ENCODE measurements around the gene SYT5.

Gene SYT5

DNA sequence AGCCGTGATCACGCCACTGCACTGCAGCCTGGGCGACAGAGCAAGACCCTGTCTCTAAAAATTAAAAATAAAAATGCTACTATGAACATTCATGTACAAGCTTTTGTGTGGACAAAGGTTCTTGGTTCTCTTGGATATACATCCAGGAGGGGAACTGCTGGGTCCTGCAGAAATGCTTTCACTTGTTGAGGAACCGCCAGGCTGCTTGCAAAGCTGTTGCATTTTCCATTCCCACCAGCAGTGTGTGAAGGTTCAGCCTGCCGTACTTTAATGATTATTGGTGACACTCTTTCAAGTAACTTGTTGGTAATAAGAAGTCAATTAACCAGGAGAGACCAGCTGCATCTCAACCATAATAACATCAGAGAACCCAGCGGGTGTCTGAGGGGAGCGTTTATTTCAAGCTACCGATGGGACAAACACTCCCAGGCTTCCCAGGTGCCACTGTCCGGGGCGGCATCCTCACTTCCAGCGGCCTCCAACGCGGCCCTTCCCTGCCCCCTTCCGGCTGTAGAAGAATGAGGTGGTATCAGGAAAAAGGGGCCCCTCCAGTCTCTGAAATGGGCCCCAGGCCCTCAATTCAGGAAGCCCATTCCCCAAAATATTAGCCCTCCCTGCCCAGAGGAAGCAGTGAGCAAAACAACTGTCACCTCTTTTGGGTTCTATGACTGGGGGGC is 47.5 kb downstream of the SYT5 start:
- TF ChIP-seq POLR2A (IDR thresholded peaks at IDR 0.05; ENCODE audit: low read depth, low read length): no peak
- DNase-seq (ENCODE audit: insufficient read length, low spot score) (no peak), FAIRE-seq (no peak)

DNA sequence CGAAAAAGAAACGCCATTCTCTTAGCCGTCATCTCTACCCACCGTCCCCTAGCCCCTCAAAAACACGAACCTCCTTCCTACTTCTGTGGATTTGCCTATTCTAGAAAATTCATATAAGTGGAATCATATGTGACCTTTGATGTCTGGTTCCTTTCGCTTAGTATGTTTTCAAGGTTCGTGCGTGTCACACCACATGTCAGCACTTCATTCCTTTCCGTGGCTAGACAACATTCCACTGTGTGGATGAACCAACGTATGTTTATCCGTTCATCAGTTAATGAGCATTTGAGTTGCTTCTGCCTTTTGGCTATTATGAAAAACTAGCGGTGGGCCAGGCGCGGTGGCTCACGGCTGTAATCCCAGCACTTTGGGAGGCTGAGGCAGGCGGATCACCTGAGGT is 48.7 kb downstream of the SYT5 start:
- no peak for DNase-seq (ENCODE audit: insufficient read length, low spot score)
- TF ChIP-seq POLR2A (IDR thresholded peaks at IDR 0.05; ENCODE audit: low read depth, low read length): no peak
- no peak for FAIRE-seq
